ENCODE results near the gene SPAG9.

The SPAG9 gene

GRCh38 chr17:50918933-50919296 lies 201.8 kb downstream of the SPAG9 start:
- peak overlapping the region; percentile 81 for H3K9ac ChIP-seq (ENCODE audit: low read length)
- no peak overlapping the region for H3K4me3 ChIP-seq (ENCODE audit: low read length)
- no peaks in the 10 kb centered on the region for H3K27me3 ChIP-seq (ENCODE audit: control insufficient read depth, insufficient read depth, low read length)
- H3K36me3 ChIP-seq (ENCODE audit: control insufficient read depth, insufficient read depth, low read length), result no peaks in the 10 kb centered on the region
- H3K9me3 ChIP-seq (ENCODE audit: control insufficient read depth, low read length), result no peaks in the 10 kb centered on the region
- peaks cover 94% of the 10 kb centered on the region for H3K4me1 ChIP-seq (ENCODE audit: control insufficient read depth, insufficient read depth, low read length)

GRCh38 chr17:50918071-50918932 lies 202.4 kb downstream of the SPAG9 start:
- Histone ChIP-seq H3K4me1 (ENCODE audit: control insufficient read depth, insufficient read depth, low read length) (peaks cover 88% of the 10 kb centered on the region), H3K4me3 (ENCODE audit: low read length) (no peak overlapping the region), H3K27me3 (ENCODE audit: control insufficient read depth, insufficient read depth, low read length) (no peaks in the 10 kb centered on the region), H3K9ac (ENCODE audit: low read length) (peak overlapping the region; percentile 81), H3K9me3 (ENCODE audit: control insufficient read depth, low read length) (no peaks in the 10 kb centered on the region), H3K36me3 (ENCODE audit: control insufficient read depth, insufficient read depth, low read length) (no peaks in the 10 kb centered on the region)

GRCh38 chr17:50917418-50917743 lies 203.3 kb downstream of the SPAG9 start:
- Histone ChIP-seq H3K9me3 (ENCODE audit: control insufficient read depth, low read length) (no peaks in the 10 kb centered on the region), H3K9ac (ENCODE audit: low read length) (no peak overlapping the region), H3K4me1 (ENCODE audit: control insufficient read depth, insufficient read depth, low read length) (peaks cover 79% of the 10 kb centered on the region), H3K36me3 (ENCODE audit: control insufficient read depth, insufficient read depth, low read length) (no peaks in the 10 kb centered on the region), H3K27me3 (ENCODE audit: control insufficient read depth, insufficient read depth, low read length) (no peaks in the 10 kb centered on the region), H3K4me3 (ENCODE audit: low read length) (no peak overlapping the region)

GRCh38 chr17:50916708-50917417 lies 203.8 kb downstream of the SPAG9 start:
- Histone ChIP-seq H3K9ac (ENCODE audit: low read length) (no peak overlapping the region), H3K4me3 (ENCODE audit: low read length) (no peak overlapping the region), H3K9me3 (ENCODE audit: control insufficient read depth, low read length) (no peaks in the 10 kb centered on the region), H3K36me3 (ENCODE audit: control insufficient read depth, insufficient read depth, low read length) (no peaks in the 10 kb centered on the region), H3K27me3 (ENCODE audit: control insufficient read depth, insufficient read depth, low read length) (no peaks in the 10 kb centered on the region), H3K4me1 (ENCODE audit: control insufficient read depth, insufficient read depth, low read length) (peaks cover 74% of the 10 kb centered on the region)

- no peak overlapping the region for H3K4me3 ChIP-seq (ENCODE audit: low read length)
- no peaks in the 10 kb centered on the region for H3K27me3 ChIP-seq (ENCODE audit: control insufficient read depth, insufficient read depth, low read length)
- H3K9ac ChIP-seq (ENCODE audit: low read length), result peak overlapping the region; percentile 63
- no peaks in the 10 kb centered on the region for H3K36me3 ChIP-seq (ENCODE audit: control insufficient read depth, insufficient read depth, low read length)
- peaks cover 67% of the 10 kb centered on the region for H3K4me1 ChIP-seq (ENCODE audit: control insufficient read depth, insufficient read depth, low read length)
- H3K9me3 ChIP-seq (ENCODE audit: control insufficient read depth, low read length), result no peaks in the 10 kb centered on the region
Measured at GRCh38 chr17:50916026-50916707, 204.5 kb downstream of the SPAG9 start.

- Histone ChIP-seq H3K9ac (ENCODE audit: low read length) (peak overlapping the region; percentile 63), H3K36me3 (ENCODE audit: control insufficient read depth, insufficient read depth, low read length) (no peaks in the 10 kb centered on the region), H3K9me3 (ENCODE audit: control insufficient read depth, low read length) (no peaks in the 10 kb centered on the region), H3K4me1 (ENCODE audit: control insufficient read depth, insufficient read depth, low read length) (peaks cover 67% of the 10 kb centered on the region), H3K4me3 (ENCODE audit: low read length) (no peak overlapping the region), H3K27me3 (ENCODE audit: control insufficient read depth, insufficient read depth, low read length) (no peaks in the 10 kb centered on the region)
Measured at GRCh38 chr17:50914505-50915063, 206.1 kb downstream of the SPAG9 start.

- H3K4me3 ChIP-seq (ENCODE audit: low read length), result no peak overlapping the region
- no peak overlapping the region for H3K9ac ChIP-seq (ENCODE audit: low read length)
- H3K27me3 ChIP-seq (ENCODE audit: control insufficient read depth, insufficient read depth, low read length), result no peaks in the 10 kb centered on the region
- no peaks in the 10 kb centered on the region for H3K36me3 ChIP-seq (ENCODE audit: control insufficient read depth, insufficient read depth, low read length)
- no peaks in the 10 kb centered on the region for H3K9me3 ChIP-seq (ENCODE audit: control insufficient read depth, low read length)
- peaks cover 67% of the 10 kb centered on the region for H3K4me1 ChIP-seq (ENCODE audit: control insufficient read depth, insufficient read depth, low read length)
Measured at GRCh38 chr17:50913120-50913519, 207.5 kb downstream of the SPAG9 start.

Measured in mucosa of stomach (tissue), 1 donor.